Fibroblast of upper back skin (primary cell): ENCODE data around the gene OR4C16.

Experiments used
- DNase-seq: peaks from one replicate; pipeline ENCODE4 v3.0.0-alpha.2; 2013

OR4C16 gene, protein sequence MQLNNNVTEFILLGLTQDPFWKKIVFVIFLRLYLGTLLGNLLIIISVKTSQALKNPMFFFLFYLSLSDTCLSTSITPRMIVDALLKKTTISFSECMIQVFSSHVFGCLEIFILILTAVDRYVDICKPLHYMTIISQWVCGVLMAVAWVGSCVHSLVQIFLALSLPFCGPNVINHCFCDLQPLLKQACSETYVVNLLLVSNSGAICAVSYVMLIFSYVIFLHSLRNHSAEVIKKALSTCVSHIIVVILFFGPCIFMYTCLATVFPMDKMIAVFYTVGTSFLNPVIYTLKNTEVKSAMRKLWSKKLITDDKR

DNA sequence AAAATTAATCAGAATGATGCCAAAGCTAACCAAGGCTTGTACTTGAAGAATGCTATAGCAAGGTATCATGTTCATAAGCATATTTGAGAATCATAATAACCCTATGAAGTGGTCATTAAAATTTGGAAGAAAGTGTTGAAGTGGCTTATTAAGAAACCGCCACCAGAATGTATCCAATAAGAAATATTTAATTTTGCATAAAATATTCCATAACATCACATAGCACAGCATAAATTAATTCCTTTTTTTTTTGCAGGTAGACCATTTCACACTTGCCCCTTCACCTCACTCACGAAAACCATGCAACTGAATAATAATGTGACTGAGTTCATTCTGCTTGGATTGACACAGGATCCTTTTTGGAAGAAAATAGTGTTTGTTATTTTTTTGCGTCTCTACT, at the start of gene OR4C16:
Gene OR4C16 (plus strand): TSS at position 301 of the 400 bp plus-strand sequence. CDS start 0 bp downstream, at position 301.
- DNase-seq = no peak

- DNase-seq = no peak
Measured at GRCh38 chr11:55554169-55554568, 17.8 kb upstream of the OR4C16 start, which contains the start of gene OR4C15. Gene OR4C15, plus strand, starts transcription at chr11:55554469. Its CDS starts 0 bp downstream, at chr11:55554469.

GRCh38 chr11:55572548-55572947, 620 bp downstream of the OR4C16 start:
- no peak for DNase-seq

DNA sequence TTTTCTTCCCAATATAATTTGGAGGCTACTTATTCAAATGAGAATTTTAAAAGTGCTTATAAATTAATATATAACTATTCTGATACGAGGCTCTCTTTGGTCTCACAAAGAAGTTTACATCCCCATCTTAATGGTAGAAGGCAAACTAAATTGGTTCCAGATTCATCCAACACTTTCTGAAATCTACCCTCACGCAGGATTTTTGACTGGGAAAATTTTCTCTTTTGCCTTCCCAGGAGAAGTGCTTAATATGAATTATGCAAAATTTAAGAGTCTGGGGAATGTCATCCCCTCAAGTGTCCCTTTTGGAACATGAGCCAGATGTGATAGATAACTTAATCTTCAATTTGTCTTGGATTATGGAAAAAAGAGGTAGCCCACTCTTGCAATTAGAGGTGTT, 35.6 kb downstream of the OR4C16 start, which contains the start of gene OR4C11:
Gene OR4C11 (minus strand): TSS at position 101 of the 400 bp plus-strand sequence. CDS start 3,272 bp downstream, outside the sequence.
- no peak for DNase-seq
